H1 (cell line): ENCODE measurements around the gene MTNR1B.

ENCODE experiments used
- CREB1 ChIP-seq: IDR thresholded peaks from 2 replicates; pipeline ENCODE4 v1.6.1; 2012; ENCODE audit warnings: inconsistent platforms
- CTCF ChIP-seq, 3 experiments: IDR thresholded peaks; 1 replicate in 2 of 3; 2 replicates in 1 of 3; pipeline versions ENCODE4 v1.5.1 to v1.6.1; 2011; ENCODE audit warnings: low read length in 3 of 3, mild to moderate bottlenecking in 3 of 3, inconsistent platforms in 2 of 3, low read depth in 1 of 3, moderate library complexity in 1 of 3; ENCODE audit not compliant: insufficient read depth in 1 of 3; ENCODE audit errors: control extremely low read depth in 1 of 3
- EP300 ChIP-seq, 2 experiments: IDR thresholded peaks; 1 replicate in 1 of 2; 2 replicates in 1 of 2; pipeline ENCODE4 v1.6.1; 2011 to 2012; ENCODE audit warnings: low read depth in 2 of 2, low read length in 2 of 2, mild to moderate bottlenecking in 2 of 2, borderline replicate concordance in 1 of 2, inconsistent platforms in 1 of 2, moderate library complexity in 1 of 2
- FOSL1 ChIP-seq: IDR thresholded peaks from 2 replicates; pipeline ENCODE4 v1.6.1; 2011; ENCODE audit warnings: mild to moderate bottlenecking, low read depth, low read length, moderate library complexity; ENCODE audit not compliant: insufficient read depth
- KDM1A ChIP-seq: fragments of 200-600, 300-600 bp; sonication (generic); IDR thresholded peaks from 2 replicates; pipeline ENCODE4 v1.7.1; 2016; ENCODE audit warnings: mild to moderate bottlenecking, low read length, borderline replicate concordance
- MAX ChIP-seq: IDR thresholded peaks from 2 replicates; pipeline ENCODE4 v1.6.1; 2012; ENCODE audit warnings: inconsistent platforms
- NANOG ChIP-seq: IDR thresholded peaks from 2 replicates; pipeline ENCODE4 v1.6.1; 2011; ENCODE audit warnings: low read length, low read depth, mild to moderate bottlenecking, inconsistent platforms; ENCODE audit not compliant: insufficient read depth, poor library complexity, severe bottlenecking
- RAD21 ChIP-seq, 2 experiments: IDR thresholded peaks in 1 of 2; conservative IDR thresholded peaks in 1 of 2; 2 replicates each; pipeline ENCODE4 v1.6.1; 2011; ENCODE audit warnings: low read depth in 2 of 2, low read length in 2 of 2, improper control_type of control experiment in 1 of 2, inconsistent platforms in 1 of 2, mild to moderate bottlenecking in 1 of 2, moderate library complexity in 1 of 2
- YY1 ChIP-seq: IDR thresholded peaks from 2 replicates; pipeline ENCODE4 v1.6.1; 2011; ENCODE audit warnings: low read depth, mild to moderate bottlenecking, low read length

- TF ChIP-seq YY1 (no peak), FOSL1 (no peak), MAX (no peak), RAD21 (IDR thresholded peaks at IDR 0.05 in 1 of 2, conservative IDR thresholded peaks at IDR 0.05 in 1 of 2; ENCODE audit: low read depth in 2 of 2, low read length in 2 of 2) (no peak), KDM1A (no peak), CTCF (IDR thresholded peaks at IDR 0.05; ENCODE audit: control extremely low read depth in 1 of 3, insufficient read depth in 1 of 3, low read depth in 1 of 3, low read length in 3 of 3) (no peak), CREB1 (no peak), NANOG (no peak), EP300 (IDR thresholded peaks at IDR 0.05; ENCODE audit: borderline replicate concordance in 1 of 2, low read depth in 2 of 2, low read length in 2 of 2) (no peak)
Observed at GRCh38 chr11:92978271-92979111, 9.0 kb downstream of the MTNR1B start.
